ENCODE results near the gene DNAJC16.

DNA sequence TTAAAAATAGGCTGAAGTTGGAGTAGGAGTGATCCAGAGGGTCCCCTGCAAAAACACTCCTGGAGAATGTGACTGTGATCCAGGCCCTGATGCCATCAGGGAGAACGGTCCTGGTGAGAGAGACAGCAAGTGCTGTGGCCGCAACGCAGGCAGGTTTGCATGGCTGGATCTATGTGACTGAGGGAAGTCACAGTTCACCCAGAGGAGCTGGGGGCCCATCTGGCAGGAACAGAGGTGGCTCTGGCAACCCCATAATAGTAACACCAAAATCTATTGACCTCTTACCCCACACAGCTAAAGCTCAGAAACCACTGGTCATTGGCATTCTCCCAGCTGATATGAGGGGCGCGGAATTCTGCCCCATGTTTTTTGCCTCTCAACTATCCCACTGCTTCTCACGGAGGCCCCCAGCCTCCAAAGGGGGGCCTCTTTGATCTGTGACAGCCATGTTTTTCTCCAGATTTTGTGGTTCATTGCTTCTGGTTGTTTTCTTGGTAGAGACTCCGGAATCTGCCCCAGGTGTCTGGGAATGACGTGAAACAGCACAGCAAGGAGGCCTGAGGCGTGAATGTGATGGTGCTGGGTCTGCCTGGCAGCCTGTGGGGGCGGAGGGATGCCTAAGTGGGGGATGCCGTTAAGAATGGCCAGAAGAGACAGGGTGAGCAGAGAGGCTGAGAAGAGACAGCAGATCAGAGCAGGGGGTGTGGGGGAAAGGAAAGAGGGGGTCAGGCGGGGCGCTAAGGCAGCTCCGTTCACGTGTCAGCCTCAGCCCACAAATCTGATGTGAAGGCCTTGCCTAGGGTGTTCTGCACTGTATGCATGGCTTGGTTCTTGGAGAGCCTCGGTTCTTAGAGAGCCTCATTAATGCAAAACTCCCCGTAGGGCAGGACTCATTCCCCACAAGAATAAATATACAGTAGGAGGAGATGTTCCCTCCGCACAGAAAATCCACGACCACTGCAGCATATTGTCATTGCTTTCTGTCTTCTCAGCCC, 26.2 kb upstream of the DNAJC16 start:
- TF ChIP-seq, protein P1, sequence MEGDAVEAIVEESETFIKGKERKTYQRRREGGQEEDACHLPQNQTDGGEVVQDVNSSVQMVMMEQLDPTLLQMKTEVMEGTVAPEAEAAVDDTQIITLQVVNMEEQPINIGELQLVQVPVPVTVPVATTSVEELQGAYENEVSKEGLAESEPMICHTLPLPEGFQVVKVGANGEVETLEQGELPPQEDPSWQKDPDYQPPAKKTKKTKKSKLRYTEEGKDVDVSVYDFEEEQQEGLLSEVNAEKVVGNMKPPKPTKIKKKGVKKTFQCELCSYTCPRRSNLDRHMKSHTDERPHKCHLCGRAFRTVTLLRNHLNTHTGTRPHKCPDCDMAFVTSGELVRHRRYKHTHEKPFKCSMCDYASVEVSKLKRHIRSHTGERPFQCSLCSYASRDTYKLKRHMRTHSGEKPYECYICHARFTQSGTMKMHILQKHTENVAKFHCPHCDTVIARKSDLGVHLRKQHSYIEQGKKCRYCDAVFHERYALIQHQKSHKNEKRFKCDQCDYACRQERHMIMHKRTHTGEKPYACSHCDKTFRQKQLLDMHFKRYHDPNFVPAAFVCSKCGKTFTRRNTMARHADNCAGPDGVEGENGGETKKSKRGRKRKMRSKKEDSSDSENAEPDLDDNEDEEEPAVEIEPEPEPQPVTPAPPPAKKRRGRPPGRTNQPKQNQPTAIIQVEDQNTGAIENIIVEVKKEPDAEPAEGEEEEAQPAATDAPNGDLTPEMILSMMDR (IDR thresholded peaks at IDR 0.05; ENCODE audit: insufficient read depth, low read length), result no peak
- TF ChIP-seq, protein P2, sequence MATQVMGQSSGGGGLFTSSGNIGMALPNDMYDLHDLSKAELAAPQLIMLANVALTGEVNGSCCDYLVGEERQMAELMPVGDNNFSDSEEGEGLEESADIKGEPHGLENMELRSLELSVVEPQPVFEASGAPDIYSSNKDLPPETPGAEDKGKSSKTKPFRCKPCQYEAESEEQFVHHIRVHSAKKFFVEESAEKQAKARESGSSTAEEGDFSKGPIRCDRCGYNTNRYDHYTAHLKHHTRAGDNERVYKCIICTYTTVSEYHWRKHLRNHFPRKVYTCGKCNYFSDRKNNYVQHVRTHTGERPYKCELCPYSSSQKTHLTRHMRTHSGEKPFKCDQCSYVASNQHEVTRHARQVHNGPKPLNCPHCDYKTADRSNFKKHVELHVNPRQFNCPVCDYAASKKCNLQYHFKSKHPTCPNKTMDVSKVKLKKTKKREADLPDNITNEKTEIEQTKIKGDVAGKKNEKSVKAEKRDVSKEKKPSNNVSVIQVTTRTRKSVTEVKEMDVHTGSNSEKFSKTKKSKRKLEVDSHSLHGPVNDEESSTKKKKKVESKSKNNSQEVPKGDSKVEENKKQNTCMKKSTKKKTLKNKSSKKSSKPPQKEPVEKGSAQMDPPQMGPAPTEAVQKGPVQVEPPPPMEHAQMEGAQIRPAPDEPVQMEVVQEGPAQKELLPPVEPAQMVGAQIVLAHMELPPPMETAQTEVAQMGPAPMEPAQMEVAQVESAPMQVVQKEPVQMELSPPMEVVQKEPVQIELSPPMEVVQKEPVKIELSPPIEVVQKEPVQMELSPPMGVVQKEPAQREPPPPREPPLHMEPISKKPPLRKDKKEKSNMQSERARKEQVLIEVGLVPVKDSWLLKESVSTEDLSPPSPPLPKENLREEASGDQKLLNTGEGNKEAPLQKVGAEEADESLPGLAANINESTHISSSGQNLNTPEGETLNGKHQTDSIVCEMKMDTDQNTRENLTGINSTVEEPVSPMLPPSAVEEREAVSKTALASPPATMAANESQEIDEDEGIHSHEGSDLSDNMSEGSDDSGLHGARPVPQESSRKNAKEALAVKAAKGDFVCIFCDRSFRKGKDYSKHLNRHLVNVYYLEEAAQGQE (IDR thresholded peaks at IDR 0.05; ENCODE audit: insufficient replicate concordance, low read depth), result no peak

Data from HL-60 (cell line).